Fibroblast of skin of abdomen (primary cell): ENCODE data around the gene TOMM20.
"Not testable (repeated sequence)": the region's sequence is repeated elsewhere in the genome, so short reads cannot be mapped to it uniquely, and the experiment has no call there.

ENCODE experiments used
- DNase-seq: peaks from one replicate; pipeline ENCODE4 v3.0.0-alpha.2; 2013

The TOMM20 gene

GRCh38 chr1:235078480-235079381, 49.9 kb downstream of the TOMM20 start:
- DNase-seq: peak; percentile 49

- peak; percentile 50 for DNase-seq
Observed at GRCh38 chr1:235077571-235078479, 50.8 kb downstream of the TOMM20 start.

GRCh38 chr1:235077163-235077540, 51.5 kb downstream of the TOMM20 start:
- no peak for DNase-seq

GRCh38 chr1:235076504-235077162, 52.0 kb downstream of the TOMM20 start:
- DNase-seq: no peak

GRCh38 chr1:235075777-235076308, 52.8 kb downstream of the TOMM20 start:
- DNase-seq: peak; percentile 26

- DNase-seq: peak; percentile 91
Observed at GRCh38 chr1:235075048-235075776, 53.4 kb downstream of the TOMM20 start.

- DNase-seq: peak; percentile 93
Observed at GRCh38 chr1:235074523-235075047, 54.1 kb downstream of the TOMM20 start.

GRCh38 chr1:235073968-235074522, 54.6 kb downstream of the TOMM20 start:
- DNase-seq: no peak

- DNase-seq: no peak
Observed at GRCh38 chr1:235073331-235073967, 55.2 kb downstream of the TOMM20 start.

GRCh38 chr1:235072577-235072976, 56.1 kb downstream of the TOMM20 start:
- DNase-seq: not testable (repeated sequence)

- no peak for DNase-seq
Observed at GRCh38 chr1:235072096-235072495, 56.5 kb downstream of the TOMM20 start.

GRCh38 chr1:235070819-235071218, 57.8 kb downstream of the TOMM20 start:
- no peak for DNase-seq

GRCh38 chr1:235069577-235070563, 58.8 kb downstream of the TOMM20 start:
- DNase-seq: peak; percentile 88

- no peak for DNase-seq
Observed at GRCh38 chr1:235069176-235069575, 59.5 kb downstream of the TOMM20 start.

- no peak for DNase-seq
Observed at GRCh38 chr1:235068158-235069121, 60.2 kb downstream of the TOMM20 start.

GRCh38 chr1:235067396-235068157, 61.1 kb downstream of the TOMM20 start:
- DNase-seq: peak; percentile 98

GRCh38 chr1:235063068-235063765, 65.4 kb downstream of the TOMM20 start:
- no peak for DNase-seq
